ENCODE data around the gene CHCHD2.
"Not testable (repeated sequence)": the region's sequence is repeated elsewhere in the genome, so short reads cannot be mapped to it uniquely, and the experiment has no call there.

DNA sequence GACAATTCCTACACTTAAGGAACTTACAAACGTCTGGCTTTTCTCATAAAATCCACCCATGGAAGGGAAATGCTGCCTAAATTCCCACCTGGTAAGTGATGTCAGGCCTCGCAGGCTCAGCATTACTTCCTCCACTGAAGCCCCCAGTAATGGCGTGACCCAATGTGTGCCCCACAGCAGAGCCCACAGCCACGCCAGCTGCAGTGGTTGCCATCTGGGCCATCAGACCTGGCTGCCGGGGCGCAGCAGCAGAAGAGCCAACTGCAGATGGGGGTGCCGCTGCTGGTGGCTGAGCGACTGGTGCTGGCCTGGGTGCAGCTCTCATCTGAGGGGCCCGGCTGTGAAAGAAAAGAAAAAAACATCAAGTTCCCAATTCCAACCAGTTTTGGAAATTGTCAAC lies 2.1 kb downstream of the CHCHD2 start:
- TF ChIP-seq CTCF (IDR thresholded peaks at IDR 0.05; ENCODE audit: control extremely low read depth in 1 of 3, insufficient read depth in 1 of 3, low read depth in 1 of 3, low read length in 3 of 3); CHD1 (IDR thresholded peaks at IDR 0.05; ENCODE audit: low read depth, low read length); SUZ12 (IDR thresholded peaks at IDR 0.05; ENCODE audit: low read length); MAX (IDR thresholded peaks at IDR 0.05); EZH2 (IDR thresholded peaks at IDR 0.05; ENCODE audit: low read depth, low read length, severe bottlenecking); ATF3 (IDR thresholded peaks at IDR 0.05; ENCODE audit: insufficient read depth, low read depth, low read length); TBP (IDR thresholded peaks at IDR 0.05; ENCODE audit: low read depth, low read length); POLR2A (IDR thresholded peaks at IDR 0.05; ENCODE audit: control extremely low read depth in 1 of 2, low read depth in 2 of 2, low read length in 2 of 2); TEAD4 (IDR thresholded peaks at IDR 0.05; ENCODE audit: low read depth, low read length): not testable (repeated sequence)
- TF ChIP-seq, protein P1, sequence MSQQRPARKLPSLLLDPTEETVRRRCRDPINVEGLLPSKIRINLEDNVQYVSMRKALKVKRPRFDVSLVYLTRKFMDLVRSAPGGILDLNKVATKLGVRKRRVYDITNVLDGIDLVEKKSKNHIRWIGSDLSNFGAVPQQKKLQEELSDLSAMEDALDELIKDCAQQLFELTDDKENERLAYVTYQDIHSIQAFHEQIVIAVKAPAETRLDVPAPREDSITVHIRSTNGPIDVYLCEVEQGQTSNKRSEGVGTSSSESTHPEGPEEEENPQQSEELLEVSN (IDR thresholded peaks at IDR 0.05), result not testable (repeated sequence)

Measured in H1 (cell line).